EL (cell line): Measurements from ENCODE around the gene ZDHHC17.
A peak's percentile ranks its signal among the peaks of the same experiment; 100 is the strongest.
"Not testable (repeated sequence)": the region's sequence is repeated elsewhere in the genome, so short reads cannot be mapped to it uniquely, and the experiment has no call there.

Experiments used
- DNase-seq: peaks from one replicate; pipeline ENCODE4 v3.0.0-alpha.2; 2016

Gene ZDHHC17

DNA sequence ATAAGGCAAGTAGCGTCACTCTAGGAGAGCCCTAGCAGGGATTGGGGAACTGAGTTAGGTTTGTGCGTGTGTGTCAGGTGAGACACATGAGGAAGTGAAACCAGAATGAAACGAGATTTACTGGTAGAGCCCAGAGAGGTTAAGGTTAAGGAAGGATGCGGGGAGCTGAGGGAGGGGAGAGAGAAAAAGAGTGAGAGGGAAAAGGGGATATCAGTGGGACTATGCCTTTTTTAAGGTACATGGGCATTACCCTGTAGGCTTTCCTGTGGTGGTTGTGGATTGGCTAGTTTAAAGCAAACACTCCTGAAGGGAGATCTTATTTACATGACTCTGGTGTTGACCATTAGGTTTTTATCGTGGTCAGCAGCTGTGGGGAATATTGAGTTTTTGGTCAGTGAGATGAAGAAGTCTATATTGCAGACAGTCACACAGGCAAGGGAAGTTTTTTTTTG is 13.9 kb downstream of the ZDHHC17 start:
- DNase-seq: no peak

DNA sequence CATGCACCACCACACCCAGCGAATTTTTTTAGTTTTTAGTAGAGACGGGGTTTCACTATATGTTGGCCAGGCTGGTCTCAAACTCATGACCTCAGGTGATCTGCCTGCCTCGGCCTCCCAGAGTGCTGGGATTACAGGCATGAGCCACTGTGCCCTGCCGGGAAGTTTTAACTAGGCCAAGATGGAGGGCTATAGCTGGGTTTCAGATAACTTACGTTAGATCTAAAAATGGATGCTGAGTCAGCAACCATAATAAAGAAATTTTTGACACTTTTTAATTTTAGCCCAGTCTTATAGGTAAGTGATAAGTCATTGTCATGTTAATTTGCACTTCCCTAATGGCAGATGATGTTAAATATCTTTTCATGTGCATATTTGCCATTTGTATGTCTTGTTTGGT is 14.4 kb downstream of the ZDHHC17 start:
- no peak for DNase-seq

DNA sequence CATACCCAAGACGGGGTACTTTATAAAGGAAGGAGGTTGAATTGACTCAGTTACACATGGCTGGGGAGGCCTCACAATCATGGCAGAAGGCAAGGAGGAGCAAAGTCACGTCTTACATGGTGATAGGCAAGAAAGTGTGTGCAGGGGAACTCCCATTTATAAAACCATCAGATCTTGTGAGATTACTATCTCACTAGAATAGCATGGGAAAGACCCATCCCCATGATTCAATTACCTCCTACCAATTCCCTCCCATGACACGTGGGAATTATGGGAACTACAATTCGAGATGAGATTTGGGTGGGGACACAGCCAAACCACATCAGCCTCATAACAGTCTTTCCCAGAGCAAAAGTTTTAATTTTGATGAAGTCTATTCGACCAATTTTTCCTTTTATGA is 15.4 kb downstream of the ZDHHC17 start:
- not testable (repeated sequence) for DNase-seq

DNA sequence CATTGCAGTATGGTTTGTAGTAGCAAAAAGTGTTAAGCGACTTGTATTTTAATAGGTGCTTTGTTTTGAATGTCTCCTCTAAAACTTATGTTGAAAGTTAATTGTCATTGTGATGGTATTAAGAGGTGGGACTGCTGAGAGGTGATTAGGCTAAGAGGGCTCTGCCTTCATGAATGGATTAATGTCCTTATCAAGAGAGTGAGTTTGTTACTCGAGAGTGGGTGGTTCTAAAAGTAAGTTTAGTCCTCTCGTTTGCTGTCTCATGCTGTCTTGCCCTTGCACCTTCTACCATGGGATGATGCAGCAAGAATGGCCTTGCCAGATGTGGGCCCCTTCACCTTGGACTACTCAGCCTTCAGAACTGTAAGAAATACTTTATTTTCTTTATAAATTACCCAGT is 17.4 kb downstream of the ZDHHC17 start:
- DNase-seq: no peak

DNA sequence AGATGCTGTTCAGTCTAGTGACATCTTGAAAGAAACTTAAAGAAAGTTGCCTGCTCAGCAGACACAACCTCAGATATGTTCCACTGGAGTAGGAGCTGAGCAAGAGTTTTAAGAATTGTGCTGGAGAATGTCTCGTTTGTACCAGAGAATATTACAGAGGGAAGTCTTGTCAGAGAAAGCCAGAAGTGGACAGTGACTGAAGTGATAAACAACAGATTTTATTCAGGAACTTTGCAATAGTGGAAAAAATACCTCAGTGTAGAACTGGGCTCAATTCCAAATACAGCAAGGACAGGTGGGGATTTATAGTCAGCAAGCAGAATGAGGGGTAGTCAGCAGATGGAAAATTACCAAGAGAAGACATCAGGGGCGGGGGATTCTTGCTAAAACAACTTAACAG is 18.6 kb downstream of the ZDHHC17 start:
- DNase-seq: no peak

DNA sequence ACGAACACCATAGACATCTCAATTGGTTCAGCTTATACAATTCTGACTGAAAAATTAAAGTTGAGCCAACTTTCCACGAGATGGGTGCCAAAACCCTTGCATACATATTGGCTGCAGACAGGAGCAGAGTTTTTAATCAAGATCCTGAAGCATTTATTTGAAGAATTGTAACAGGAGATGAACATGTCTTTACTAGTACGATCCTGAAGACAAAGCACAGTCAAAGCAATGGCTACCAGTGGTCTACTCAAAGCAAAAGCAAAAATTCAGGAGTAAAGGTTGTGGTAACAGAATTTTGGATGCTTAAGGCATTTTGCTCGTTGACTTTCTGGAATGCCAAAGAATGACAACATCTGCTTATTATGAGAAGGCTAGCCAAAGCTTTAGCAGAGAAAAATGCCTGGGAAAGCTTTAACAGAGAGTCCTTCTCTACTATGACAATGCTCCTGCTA is 20.7 kb downstream of the ZDHHC17 start:
- peak; percentile 68 for DNase-seq

DNA sequence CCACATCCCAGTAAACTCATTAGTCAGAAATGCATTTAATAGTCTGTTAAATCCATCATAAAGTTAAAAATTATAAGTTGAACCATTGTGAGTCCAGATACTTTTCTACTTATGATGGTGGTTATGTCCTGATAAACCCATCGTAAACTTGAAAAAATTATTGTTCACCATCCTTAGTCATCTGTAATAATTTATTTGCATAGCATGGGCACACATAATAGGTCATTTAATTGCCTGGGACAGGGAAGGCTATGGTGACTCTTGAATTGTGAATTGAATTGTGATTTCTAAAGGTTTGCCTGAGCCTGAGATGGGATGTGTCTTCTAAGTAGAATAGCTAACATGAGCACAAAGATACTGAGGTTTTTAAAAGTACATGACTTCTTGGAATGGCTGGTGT is 21.5 kb downstream of the ZDHHC17 start:
- no peak for DNase-seq

DNA sequence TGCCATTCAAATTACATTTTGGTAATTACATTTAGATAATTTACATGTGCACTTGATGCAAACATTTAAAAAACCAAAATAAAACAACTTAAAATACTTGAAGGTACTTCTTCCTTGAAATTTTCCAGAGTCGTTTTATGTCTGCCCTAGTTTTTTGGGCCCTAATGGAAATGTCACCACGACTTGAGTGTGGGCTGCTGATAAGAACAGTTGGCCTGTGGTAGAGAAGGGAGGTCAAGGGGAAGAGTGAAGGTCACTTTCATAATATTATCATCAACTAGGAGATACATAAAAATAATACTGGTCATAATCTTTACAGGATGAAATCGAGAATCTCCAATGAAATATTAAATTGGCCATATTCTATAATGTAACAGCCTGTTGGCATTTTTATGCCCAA is 23.1 kb downstream of the ZDHHC17 start:
- no peak for DNase-seq

DNA sequence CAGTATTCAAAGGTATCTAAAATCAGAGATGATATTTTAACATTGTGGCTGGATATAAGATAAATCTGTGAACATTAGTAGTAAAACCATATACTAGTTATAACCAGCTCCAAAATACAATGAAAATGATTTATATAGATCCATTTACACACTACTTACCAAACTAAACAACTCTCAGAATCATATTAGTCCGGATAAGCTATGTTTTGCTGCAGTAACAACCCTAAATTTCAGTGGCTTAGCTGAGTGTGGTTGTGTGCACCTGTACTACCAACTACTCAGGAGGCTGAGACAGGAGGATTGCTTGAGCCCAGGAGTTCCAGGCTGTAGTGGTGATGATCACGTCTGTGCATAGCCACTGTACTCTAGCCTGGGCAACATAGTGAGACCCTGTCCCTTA is 23.8 kb downstream of the ZDHHC17 start:
- no peak for DNase-seq

DNA sequence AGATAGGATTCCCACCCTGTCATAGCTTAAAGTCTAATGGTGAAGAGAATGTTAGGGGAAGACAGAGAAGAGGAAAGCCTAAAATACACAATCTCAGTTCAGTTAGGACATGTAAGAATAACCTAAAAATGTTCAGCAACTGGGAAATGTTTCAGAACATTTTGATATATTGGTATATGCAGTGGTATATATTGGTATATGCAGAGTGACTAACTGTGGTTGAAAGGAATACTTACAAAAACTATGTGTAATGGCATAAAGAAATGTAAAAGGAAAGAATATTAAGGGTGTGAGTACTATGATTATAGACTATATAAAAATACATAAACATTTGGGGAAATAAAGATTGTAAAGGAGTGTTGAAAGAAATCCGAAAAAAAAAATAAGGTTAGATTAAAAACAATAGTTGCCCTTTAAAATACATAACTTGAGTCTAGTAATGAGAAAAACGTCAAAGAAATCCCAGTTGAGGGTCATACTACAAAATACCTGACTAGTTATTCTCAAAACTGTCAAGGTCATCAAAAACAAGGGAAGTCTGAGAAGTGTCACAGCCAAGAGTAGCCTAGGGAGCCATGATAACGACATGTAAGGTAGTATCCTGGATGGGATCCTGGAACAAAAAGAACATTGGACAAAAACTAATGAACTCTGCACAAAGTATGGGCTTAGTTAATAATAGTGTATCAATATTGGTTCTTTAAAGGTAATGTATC is 25.6 kb downstream of the ZDHHC17 start:
- DNase-seq: no peak

DNA sequence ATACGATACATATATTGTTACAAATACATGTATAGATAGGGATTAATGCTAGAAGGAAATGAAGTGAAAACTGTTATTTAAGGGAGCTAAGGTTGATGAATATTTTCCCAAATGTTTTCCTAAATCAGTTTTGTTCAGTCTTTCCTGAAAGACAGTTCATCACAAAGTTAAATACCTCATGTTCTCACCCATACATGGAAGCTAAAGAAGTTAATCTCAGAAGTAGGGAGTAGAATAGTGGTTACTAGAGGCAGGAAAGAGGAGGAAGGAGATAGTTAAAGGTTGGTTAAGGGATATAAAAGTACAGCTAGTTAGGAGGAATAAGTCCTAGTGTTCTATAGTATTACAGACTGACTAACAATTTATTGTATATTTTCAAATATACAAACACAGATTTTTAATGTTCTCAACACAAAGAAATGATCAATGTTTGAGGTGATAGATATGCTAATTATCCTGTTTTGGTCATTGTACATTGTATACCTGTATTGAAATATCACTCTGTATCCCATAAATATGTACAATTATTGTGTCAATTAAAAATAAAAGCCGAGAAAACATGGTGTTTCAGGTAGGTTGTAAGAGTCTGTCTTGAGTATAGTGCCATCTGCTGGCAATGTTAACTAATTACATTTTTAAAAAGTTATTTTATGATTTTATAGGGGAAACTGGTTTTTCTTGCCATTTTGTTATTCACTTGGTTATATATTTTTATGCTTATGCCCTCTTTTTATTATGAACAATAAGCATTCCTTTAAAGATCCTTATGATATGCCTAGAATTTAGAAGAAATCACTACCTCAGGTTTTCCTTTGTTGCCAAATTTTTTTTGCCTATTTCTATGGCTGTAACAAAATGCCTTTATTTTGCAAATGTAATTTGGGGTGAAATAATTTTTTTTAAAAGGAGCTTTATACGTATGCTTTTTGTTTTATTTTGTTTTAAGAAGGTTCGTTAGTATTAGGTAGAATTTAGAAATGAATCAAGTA is 26.9 kb downstream of the ZDHHC17 start:
- peak; percentile 25 for DNase-seq

DNA sequence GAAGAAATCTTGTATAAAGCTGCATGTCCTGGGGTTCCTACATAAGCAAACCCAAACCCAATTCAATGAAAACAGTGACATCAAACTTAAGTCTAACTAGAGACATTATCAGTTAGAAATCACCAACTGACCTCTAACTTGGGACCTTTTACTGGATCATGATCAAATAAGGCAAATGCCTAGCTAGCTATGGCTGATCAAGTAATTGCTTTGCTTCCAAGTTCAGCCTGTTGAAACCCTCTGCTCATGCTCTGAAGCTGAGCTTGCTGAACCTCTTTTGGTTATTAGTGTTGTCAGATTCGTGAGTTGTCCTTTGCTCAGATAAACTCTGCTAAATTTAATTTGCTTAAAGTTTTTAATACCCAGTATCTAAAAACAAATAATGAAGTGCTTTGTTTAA is 28.9 kb downstream of the ZDHHC17 start:
- DNase-seq: no peak

DNA sequence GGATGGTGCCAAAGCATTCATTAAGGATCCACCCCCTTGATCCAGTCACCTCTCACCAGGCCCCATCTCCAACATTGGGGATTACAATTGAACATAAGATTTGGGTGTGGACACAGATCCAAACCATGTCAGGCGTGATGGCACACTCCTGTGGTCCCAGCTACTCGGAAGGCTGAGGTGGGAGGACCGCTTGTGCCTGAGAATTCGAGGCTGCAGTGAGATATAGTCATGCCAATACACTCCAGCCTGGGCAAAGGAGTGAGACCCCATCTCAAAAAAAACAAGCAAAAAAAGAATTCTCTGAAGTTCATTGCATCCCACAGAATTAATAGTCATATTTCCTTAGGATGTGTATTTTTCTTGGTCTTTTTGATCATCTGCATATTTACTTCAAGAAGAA is 34.9 kb downstream of the ZDHHC17 start:
- no peak for DNase-seq

DNA sequence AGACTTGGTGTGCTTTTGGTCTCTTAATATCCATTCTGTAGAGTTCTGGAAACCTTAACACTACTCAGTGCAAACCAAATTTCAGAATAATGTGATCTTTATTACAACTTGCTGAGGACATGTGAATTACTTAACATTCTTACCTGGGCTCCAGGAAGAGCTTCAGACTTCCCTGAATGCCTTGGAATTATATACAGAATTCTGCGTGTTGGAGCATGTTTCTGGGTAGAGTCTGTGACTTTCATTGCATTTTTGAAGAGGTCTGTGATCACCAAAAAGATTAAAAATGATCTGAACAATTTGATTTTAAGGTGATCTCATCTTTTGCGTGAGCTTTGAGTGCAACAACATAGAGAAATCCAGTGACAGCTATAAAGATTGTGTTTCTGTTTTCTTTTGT is 35.4 kb downstream of the ZDHHC17 start:
- DNase-seq: no peak

DNA sequence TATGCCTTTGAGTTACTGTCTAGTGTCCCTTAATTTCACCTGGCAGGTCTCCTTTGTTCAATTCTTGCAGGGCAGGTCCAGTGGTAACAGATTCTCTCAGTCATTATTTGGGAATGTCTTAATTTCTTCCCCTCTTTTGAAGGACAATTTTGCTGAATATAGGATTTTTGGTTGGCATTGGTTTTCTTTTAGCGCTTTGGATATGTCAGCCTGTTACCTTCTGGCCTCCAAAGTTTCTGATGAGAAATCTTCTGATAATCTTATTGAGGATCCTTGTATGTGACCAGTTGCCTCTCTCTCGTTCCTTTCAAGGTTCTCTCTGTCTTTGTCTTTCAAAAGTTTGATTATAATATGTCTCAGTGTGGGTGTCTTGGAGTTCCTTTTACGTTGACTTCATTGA is 38.1 kb downstream of the ZDHHC17 start:
- DNase-seq: no peak

DNA sequence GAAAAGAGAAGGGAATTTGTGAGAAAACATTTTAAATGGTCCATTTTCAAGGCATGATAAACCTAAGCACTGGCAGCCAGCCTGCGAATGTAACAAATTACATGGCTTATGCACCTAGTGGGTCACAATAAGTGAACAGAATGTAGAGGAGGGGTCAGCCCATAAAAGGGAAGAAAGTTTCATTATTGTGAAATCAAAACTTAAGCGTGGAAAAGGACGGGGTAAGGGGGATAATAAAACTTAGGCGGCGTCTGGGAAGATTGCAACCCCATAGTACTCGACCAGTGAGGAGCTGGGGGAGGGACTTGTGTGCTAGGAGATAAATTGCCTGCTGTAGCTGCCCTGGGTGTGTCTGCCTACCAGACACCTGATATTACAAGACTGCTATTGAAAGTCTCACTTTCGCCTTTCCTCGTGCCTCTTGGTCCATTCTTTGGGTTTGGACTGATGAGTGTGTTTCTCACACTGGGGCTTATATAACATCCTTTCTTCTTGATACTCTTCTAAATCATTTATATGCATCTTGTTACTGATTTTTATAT is 40.6 kb downstream of the ZDHHC17 start:
- DNase-seq: no peak

DNA sequence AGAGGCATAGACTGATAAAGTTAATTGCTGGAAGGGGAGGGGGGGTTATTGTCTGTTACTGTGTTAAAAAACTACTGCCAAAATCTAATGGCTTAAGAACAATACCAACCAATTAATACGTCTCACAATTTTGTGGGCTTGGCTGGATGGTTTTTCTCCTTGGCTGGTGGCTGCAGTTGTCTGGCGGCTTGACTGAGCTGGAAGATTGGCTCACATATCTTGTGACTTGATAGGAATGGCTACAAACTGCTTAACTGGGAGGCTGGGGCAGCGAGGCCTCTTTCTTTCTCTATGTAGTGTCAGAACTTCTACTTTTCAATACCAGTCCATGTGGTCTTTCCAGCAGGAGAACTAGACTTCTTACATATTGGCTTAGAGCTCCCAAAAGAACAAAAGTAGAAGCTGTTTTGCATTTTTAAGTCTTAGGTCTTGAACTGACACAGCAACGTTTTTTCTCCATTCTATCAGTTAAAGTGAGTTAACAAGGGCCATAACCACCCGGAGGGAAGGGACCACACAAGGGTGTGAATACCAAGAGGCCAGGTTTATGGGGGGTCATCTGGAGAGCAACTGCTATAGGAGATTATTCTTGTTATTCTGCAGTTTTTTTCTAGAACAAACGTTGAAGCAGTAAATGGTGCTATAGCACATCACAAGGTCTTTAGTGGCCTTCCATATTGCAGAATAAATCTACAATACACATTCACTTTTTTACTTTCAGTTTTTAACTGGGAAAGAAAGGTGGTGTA is 46.9 kb downstream of the ZDHHC17 start:
- DNase-seq: no peak

DNA sequence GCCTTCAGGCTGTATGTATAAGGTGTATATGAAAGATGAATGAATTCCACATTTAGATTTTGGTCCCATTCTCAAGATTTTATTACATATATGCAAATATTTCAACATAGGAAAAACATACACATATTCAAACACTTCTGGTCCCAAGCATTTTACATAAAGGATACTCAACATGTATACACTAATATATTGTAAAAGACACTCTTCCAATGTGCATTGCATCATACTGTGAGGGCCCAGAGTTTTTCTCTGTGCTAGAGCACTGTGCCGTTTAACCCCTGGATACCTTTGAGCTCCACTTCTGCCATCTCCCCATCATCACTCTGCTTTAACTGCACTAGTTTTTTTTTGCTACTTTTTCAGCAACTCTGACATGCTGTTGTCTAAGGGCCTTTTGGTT is 48.1 kb downstream of the ZDHHC17 start:
- no peak for DNase-seq

DNA sequence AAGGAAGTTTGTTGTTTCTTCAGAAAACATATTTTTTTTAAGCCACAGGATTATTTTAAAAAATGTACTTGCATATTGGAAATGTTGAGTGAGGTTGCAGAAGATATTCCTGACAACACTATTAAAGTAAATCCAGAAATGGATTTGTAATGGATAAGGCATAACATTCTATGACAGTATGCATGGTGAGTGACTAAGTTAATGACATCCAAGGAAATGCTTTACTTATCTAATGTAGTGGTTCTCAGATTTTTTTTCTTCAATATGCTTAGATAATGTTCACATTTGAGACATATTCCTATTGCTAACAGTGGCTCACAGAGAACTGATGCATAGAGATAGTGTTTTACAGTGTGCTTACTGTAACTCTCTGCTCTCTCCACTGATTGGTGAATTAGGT is 49.4 kb downstream of the ZDHHC17 start:
- DNase-seq: no peak

DNA sequence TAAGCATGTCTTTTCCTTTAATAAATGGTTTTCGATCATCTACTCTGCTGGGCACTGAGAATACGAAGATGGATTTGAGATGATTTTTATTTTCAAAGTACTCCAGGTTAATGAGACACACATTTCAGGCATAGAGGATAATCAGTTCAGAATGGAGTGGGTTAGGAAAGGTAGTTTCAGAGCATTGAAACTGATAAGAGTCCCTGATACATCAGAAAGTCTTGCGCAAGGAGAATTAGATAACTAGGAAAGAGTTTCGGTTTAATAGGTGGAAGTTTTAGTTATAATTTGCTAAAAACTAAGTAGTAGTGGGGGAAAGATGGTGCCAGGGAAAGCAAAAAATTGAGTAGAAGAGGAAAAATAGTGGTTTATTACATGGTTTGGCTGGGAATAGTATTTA is 50.1 kb downstream of the ZDHHC17 start:
- no peak for DNase-seq

DNA sequence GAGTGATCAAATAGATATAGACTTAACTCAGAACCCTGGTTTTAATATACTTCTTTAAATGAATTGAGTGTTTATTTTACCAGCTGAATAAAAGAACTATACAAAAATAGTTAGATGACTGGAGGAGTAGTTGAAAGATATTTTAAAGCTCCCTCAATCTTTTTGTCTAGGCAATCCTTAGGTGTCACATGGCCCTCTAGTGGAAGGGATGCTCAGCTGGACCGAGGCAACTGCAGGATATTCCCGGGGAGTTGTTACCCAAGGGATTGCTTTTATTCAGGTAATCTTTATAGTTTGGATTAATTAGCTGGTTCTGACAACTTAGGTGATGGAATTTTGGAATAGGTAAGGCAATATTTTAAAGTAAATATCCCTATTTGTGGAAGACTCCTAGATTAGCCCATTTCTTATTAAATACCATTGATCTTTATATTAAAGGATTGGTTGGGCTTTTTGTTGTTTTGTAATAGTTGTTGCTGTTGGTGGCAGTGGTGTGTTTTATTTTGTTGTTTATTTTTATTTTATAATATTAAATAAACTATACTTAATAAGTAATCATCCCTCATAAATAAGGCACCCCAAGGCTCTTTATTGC is 57.1 kb downstream of the ZDHHC17 start:
- peak; percentile 37 for DNase-seq

DNA sequence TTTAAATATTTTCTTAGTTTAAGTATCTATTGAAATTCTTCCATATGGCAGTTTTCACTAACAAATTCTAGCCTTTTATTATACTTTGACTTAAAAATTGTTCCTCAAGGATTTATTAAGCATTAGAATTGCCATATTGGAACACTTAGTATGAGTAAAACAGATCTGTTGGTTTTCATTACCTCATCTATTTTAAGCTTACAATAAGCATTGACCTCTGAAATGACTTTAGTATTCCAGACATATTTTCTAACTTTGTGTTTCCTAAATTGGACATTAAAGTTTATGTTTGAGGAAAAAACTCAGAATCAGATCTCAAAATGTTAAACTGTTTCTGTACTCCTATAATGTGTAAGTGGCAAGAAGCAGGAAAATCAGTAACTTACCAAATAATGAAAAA is 66.5 kb downstream of the ZDHHC17 start:
- DNase-seq: no peak

DNA sequence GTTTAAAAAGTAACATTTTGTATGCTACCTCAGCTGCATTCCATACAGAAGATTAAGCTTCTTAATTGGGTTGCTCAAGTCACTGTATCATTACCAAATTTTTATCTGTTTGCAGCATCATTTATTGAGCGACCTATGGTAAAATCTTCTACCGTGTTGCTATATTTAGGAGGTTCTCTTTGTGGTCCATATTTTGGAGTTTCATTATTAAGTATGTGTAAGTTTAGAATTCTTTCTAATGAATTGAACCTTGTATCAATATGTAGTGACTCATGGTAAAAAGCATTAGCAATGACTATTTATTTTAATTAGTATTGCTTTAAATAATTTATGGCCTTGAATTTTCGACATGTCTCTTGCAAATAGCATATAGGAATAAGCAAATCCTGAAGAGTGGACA is 72.7 kb downstream of the ZDHHC17 start:
- DNase-seq: no peak
